Esophagus muscularis mucosa (tissue), 3 donors: ENCODE data around the gene LDLRAD2.

Experiments used
- CTCF ChIP-seq, 3 experiments: fragments of 200-600 bp in 2 of 3; fragments of 450-650 bp in 1 of 3; sonication (generic) in 2 of 3; IDR thresholded peaks; one replicate each; pipeline ENCODE4 v1.5.1; 2017 to 2019; ENCODE audit warnings: antibody characterized with exemption in 3 of 3, mild to moderate bottlenecking in 2 of 3, moderate library complexity in 1 of 3
- EP300 ChIP-seq: sonication (generic); formaldehyde crosslinking; IDR thresholded peaks from one replicate; pipeline ENCODE4 v1.6.1; 2017; ENCODE audit warnings: antibody characterized with exemption

- no peak for TF ChIP-seq CTCF (IDR thresholded peaks at IDR 0.05)
- no peak for TF ChIP-seq EP300
Observed at GRCh38 chr1:21763236-21763635, 48.8 kb upstream of the LDLRAD2 start.
